DOHH2 (cell line): Measurements from ENCODE around the gene LRRC56.

Source experiments
- H3F3A ChIP-seq: fragments of 200-600 bp; sonication (generic), shearing (Covaris generic); 2 replicates; pipeline ENCODE4 v1.6.0; 2016; ENCODE audit warnings: antibody characterized with exemption, mild to moderate bottlenecking; ENCODE audit not compliant: control insufficient read depth, insufficient read depth
- H3K27ac ChIP-seq: fragments of 200-600 bp; sonication (generic); 2 replicates; pipeline ENCODE4 v1.5.1; 2014; ENCODE audit warnings: low read depth, mild to moderate bottlenecking, low read length, moderate library complexity
- H3K27me3 ChIP-seq: fragments of 200-600 bp; sonication (generic); 2 replicates; pipeline ENCODE4 v1.6.1; 2014; ENCODE audit warnings: mild to moderate bottlenecking, low read length, mixed read lengths; ENCODE audit not compliant: control insufficient read depth
- H3K36me3 ChIP-seq: fragments of 200-600 bp; sonication (generic); 2 replicates; pipeline ENCODE4 v1.6.1; 2014; ENCODE audit warnings: mild to moderate bottlenecking, low read length, moderate library complexity, mixed read lengths; ENCODE audit not compliant: control insufficient read depth
- H3K4me1 ChIP-seq: fragments of 200-600 bp; sonication (generic); 2 replicates; pipeline ENCODE4 v1.6.1; 2014; ENCODE audit warnings: mild to moderate bottlenecking, low read length, mixed read lengths; ENCODE audit not compliant: control insufficient read depth
- H3K4me2 ChIP-seq: fragments of 200-600 bp; sonication (generic); 2 replicates; pipeline ENCODE4 v1.6.0; 2014; ENCODE audit warnings: mild to moderate bottlenecking, low read length, moderate library complexity
- H3K4me3 ChIP-seq: fragments of 200-600 bp; sonication (generic); 2 replicates; pipeline ENCODE4 v1.5.1; 2014; ENCODE audit warnings: mild to moderate bottlenecking, low read length, mixed read lengths
- H3K79me2 ChIP-seq: fragments of 200-600 bp; sonication (generic); 2 replicates; pipeline ENCODE4 v1.6.1; 2014; ENCODE audit warnings: mild to moderate bottlenecking, low read length, mixed read lengths; ENCODE audit not compliant: control insufficient read depth
- H3K9me2 ChIP-seq: fragments of 200-600 bp; sonication (generic); replicated peaks from 2 replicates; pipeline ENCODE4 v1.6.1; 2014; ENCODE audit warnings: mild to moderate bottlenecking, low read length, mixed read lengths; ENCODE audit not compliant: control insufficient read depth
- H3K9me3 ChIP-seq: fragments of 200-600 bp; sonication (generic); 2 replicates; pipeline ENCODE4 v1.6.1; 2014; ENCODE audit warnings: antibody characterized with exemption, low read length, mixed read lengths; ENCODE audit not compliant: control insufficient read depth, insufficient read depth
- H4K20me1 ChIP-seq: fragments of 200-600 bp; sonication (generic); 2 replicates; pipeline ENCODE4 v1.6.0; 2014; ENCODE audit warnings: low read depth, mild to moderate bottlenecking, antibody characterized with exemption, low read length, moderate library complexity; ENCODE audit not compliant: control insufficient read depth, insufficient read depth
- EZH2phosphoT487 ChIP-seq: fragments of 200-600 bp; sonication (generic); IDR thresholded peaks from 2 replicates; pipeline ENCODE4 v1.6.1; 2017; ENCODE audit warnings: borderline replicate concordance, mild to moderate bottlenecking, antibody characterized with exemption, low read length, moderate library complexity, mixed read lengths
- TF ChIP-seq, protein P1 (sequence below): fragments of 200-600 bp; sonication (generic); IDR thresholded peaks from one replicate; pipeline ENCODE4 v1.5.1; 2014; ENCODE audit warnings: antibody characterized with exemption, mild to moderate bottlenecking, low read depth, low read length; ENCODE audit not compliant: poor library complexity, severe bottlenecking

LRRC56 gene

DNA sequence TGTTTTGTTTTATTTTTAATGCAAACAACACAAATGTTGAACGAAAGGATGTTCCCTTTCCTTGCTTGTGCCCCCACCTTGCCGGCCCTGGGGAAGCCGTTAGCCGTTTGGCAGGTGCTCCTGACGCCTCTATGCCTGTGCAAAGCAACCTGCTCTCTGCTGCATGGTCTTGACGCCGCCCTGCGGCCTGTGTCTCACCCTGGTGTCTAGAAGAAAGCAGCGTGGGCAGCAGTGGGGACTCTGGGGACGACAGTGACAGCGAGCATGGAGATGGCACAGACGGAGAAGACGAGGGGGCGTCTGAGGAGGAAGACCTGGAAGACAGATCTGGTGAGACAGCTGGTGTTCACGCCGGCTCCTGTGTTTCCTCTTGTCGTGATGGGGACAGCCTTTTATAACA lies 44.4 kb downstream of the LRRC56 start:
- Histone ChIP-seq H3K4me2 (no peak overlapping the region), H3K4me3 (no peak overlapping the region), H3K9me2 (no peaks in the 10 kb centered on the region), H3K4me1 (peaks cover 15% of the 10 kb centered on the region), H4K20me1 (peaks cover 29% of the 10 kb centered on the region), H3F3A (no peaks in the 10 kb centered on the region), H3K27me3 (no peaks in the 10 kb centered on the region), H3K27ac (no peak overlapping the region), H3K36me3 (peaks cover 67% of the 10 kb centered on the region), H3K9me3 (no peaks in the 10 kb centered on the region), H3K79me2 (peaks cover 77% of the 10 kb centered on the region)
- TF ChIP-seq, protein P1, sequence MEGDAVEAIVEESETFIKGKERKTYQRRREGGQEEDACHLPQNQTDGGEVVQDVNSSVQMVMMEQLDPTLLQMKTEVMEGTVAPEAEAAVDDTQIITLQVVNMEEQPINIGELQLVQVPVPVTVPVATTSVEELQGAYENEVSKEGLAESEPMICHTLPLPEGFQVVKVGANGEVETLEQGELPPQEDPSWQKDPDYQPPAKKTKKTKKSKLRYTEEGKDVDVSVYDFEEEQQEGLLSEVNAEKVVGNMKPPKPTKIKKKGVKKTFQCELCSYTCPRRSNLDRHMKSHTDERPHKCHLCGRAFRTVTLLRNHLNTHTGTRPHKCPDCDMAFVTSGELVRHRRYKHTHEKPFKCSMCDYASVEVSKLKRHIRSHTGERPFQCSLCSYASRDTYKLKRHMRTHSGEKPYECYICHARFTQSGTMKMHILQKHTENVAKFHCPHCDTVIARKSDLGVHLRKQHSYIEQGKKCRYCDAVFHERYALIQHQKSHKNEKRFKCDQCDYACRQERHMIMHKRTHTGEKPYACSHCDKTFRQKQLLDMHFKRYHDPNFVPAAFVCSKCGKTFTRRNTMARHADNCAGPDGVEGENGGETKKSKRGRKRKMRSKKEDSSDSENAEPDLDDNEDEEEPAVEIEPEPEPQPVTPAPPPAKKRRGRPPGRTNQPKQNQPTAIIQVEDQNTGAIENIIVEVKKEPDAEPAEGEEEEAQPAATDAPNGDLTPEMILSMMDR: no peak
- TF ChIP-seq EZH2phosphoT487: no peak

DNA sequence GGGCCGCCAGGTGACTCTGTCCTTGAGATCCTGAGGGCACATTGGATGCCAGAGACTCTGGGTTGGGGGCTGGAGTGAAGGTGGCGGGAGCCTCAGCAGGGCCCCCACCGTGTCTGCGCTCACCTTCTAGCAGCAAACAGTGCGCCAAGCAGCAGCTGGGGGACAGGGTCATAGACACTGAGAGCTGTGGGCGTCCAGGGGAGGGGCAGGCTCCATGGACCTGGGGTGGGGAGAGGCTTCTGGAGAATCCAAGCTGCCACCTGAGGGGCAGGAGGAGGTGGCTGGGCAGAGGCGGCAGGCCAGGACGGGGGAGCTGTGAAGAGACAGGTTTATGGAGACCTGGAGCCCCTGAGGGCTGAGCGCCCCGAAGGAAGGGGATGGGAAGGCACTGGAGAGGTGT lies 47.0 kb downstream of the LRRC56 start:
- H3K36me3 ChIP-seq: peaks cover 68% of the 10 kb centered on the region
- peaks cover 71% of the 10 kb centered on the region for H3K79me2 ChIP-seq
- H3K9me2 ChIP-seq: no peaks in the 10 kb centered on the region
- TF ChIP-seq, protein P1: no peak
- TF ChIP-seq EZH2phosphoT487: no peak
- H4K20me1 ChIP-seq: peaks cover 16% of the 10 kb centered on the region
- H3K4me1 ChIP-seq: no peaks in the 10 kb centered on the region
- no peak overlapping the region for H3K27ac ChIP-seq
- no peaks in the 10 kb centered on the region for H3K9me3 ChIP-seq
- H3K4me2 ChIP-seq: no peak overlapping the region
- H3K4me3 ChIP-seq: no peak overlapping the region
- H3F3A ChIP-seq: no peaks in the 10 kb centered on the region
- no peaks in the 10 kb centered on the region for H3K27me3 ChIP-seq

DNA sequence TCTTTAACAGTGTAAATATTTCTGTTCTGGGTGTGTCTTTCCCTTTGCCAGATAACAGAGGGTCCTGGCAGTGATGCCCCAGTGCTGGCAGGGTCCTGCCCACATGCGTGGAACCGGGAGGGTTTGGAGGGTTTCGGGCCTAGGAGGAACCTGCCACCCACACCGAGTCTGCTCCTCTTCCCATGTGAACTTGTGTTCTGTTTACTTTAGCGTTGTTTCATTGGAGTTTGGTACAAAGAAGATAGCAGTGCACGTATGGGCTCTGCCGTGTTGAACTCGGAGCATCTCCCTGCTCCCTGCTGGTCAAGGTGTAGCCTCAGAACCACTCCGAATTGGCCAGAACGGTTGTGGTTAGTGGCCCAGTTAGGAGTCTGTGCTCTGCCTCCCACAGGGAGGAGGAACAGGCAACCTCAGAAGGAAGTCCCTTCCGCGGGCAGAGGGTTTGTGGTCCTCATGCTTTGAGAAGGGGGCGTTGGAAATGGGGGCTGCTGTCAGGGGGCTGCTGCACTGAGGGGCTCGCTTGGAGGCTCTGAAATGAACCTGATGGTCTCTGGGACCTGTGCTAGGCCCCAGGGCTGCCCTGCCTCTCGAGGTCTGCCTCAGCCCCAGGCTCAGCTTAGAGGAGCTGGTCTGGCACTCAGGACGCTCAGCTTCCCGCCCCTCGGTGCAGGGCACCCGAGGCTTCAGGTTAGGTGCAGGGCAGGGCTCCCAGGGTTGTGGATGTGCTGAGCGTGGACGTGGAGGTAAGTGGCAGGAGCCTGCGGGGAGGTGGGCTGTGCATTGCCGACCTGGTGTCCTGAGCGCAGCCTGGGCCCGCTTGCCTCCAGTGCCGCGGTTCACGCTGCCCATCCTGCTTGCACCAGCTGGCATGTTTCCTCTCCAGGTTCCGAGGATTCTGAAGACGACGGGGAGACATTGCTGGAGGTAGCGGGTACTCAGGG lies 49.3 kb downstream of the LRRC56 start:
- no peaks in the 10 kb centered on the region for H3K27me3 ChIP-seq
- no peak for TF ChIP-seq EZH2phosphoT487
- TF ChIP-seq, protein P1: no peak
- H3K4me1 ChIP-seq: no peaks in the 10 kb centered on the region
- H3K27ac ChIP-seq: no peak overlapping the region
- H3K4me2 ChIP-seq: no peak overlapping the region
- no peaks in the 10 kb centered on the region for H3K9me2 ChIP-seq
- no peak overlapping the region for H3K4me3 ChIP-seq
- no peaks in the 10 kb centered on the region for H3K9me3 ChIP-seq
- peaks cover 74% of the 10 kb centered on the region for H3K36me3 ChIP-seq
- peaks cover 6% of the 10 kb centered on the region for H4K20me1 ChIP-seq
- H3F3A ChIP-seq: no peaks in the 10 kb centered on the region
- peaks cover 55% of the 10 kb centered on the region for H3K79me2 ChIP-seq
